GM23338 (cell line): ENCODE results near the gene ALPI. TPM values are rescaled to one million over a fixed set of nuclear protein-coding genes. Genes with fewer than 3 reads are reported as not detected.

Experiments used
- ATAC-seq: fragments of 200-7000 bp; cut with Tn5 transposase; 3 replicates; pipeline ENCODE4 v1.9.1; 2020
- DNase-seq: peaks from one replicate; pipeline ENCODE4 v3.0.0-alpha.2; 2015; ENCODE audit warnings: low spot score
- H2AFZ ChIP-seq: fragments of 200-600 bp; sonication (generic); 2 replicates; pipeline ENCODE4 v1.8.0; 2016; ENCODE audit warnings: antibody characterized with exemption, mild to moderate bottlenecking, moderate library complexity
- H3F3A ChIP-seq: fragments of 200-600 bp; sonication (generic); replicated peaks from 2 replicates; pipeline ENCODE4 v1.8.0; 2017; ENCODE audit warnings: antibody characterized with exemption, mixed run types, low read depth
- H3K27ac ChIP-seq: fragments of 200-600 bp; sonication (generic); 2 replicates; pipeline ENCODE4 v1.6.1; 2016; ENCODE audit warnings: low read depth
- H3K27me3 ChIP-seq: fragments of 200-600 bp; sonication (generic); 2 replicates; pipeline ENCODE4 v1.8.0; 2016; ENCODE audit warnings: mild to moderate bottlenecking, mixed run types, moderate library complexity; ENCODE audit not compliant: insufficient read depth
- H3K36me3 ChIP-seq: fragments of 200-600 bp; sonication (generic); 2 replicates; pipeline ENCODE4 v1.8.0; 2016; ENCODE audit warnings: mild to moderate bottlenecking; ENCODE audit not compliant: insufficient read depth
- H3K4me1 ChIP-seq: fragments of 200-600 bp; sonication (generic); 2 replicates; pipeline ENCODE4 v1.8.0; 2016; ENCODE audit warnings: mild to moderate bottlenecking, moderate library complexity; ENCODE audit not compliant: insufficient read depth
- H3K4me2 ChIP-seq: fragments of 200-600 bp; sonication (generic); 2 replicates; pipeline ENCODE4 v1.7.1; 2017; ENCODE audit warnings: mixed run types
- H3K4me3 ChIP-seq: fragments of 200-600 bp; sonication (generic); 2 replicates; pipeline ENCODE4 v1.6.1; 2016; ENCODE audit warnings: mixed run types
- H3K79me2 ChIP-seq: fragments of 200-600 bp; sonication (generic); replicated peaks from 2 replicates; pipeline ENCODE4 v1.8.0; 2017; ENCODE audit warnings: mild to moderate bottlenecking; ENCODE audit not compliant: insufficient read depth
- H3K9me2 ChIP-seq: fragments of 200-600 bp; sonication (generic); 2 replicates; pipeline ENCODE4 v1.8.0; 2017; ENCODE audit not compliant: insufficient read depth
- H4K20me1 ChIP-seq: fragments of 200-600 bp; sonication (generic); replicated peaks from 2 replicates; pipeline ENCODE4 v1.8.0; 2017; ENCODE audit warnings: mild to moderate bottlenecking; ENCODE audit not compliant: insufficient read depth
- H3K27ac Mint-ChIP-seq: 2 replicates; pipeline ENCODE4 v1.8.0; 2020; ENCODE audit warnings: inconsistent platforms, mild to moderate bottlenecking, moderate library complexity, mixed read lengths
- H3K27me3 Mint-ChIP-seq: 3 replicates; pipeline ENCODE4 v1.8.0; 2022; ENCODE audit warnings: low read depth, mild to moderate bottlenecking, moderate library complexity, mixed read lengths, inconsistent platforms; ENCODE audit not compliant: insufficient read depth, poor library complexity
- H3K36me3 Mint-ChIP-seq: 3 replicates; pipeline ENCODE4 v1.8.0; 2021; ENCODE audit warnings: low read depth, mild to moderate bottlenecking, inconsistent platforms, moderate library complexity, mixed read lengths
- H3K4me1 Mint-ChIP-seq: 3 replicates; pipeline ENCODE4 v1.8.0; 2020; ENCODE audit warnings: mild to moderate bottlenecking, inconsistent platforms, mixed read lengths
- H3K4me3 Mint-ChIP-seq: 3 replicates; pipeline ENCODE4 v1.8.0; 2021; ENCODE audit warnings: moderate library complexity, mild to moderate bottlenecking, inconsistent platforms, mixed read lengths
- H3K9me3 Mint-ChIP-seq: 3 replicates; pipeline ENCODE4 v1.8.0; 2020; ENCODE audit warnings: moderate library complexity, mild to moderate bottlenecking, inconsistent platforms, mixed read lengths
- CREB1 ChIP-seq: fragments of 250-450 bp; sonication (Bioruptor Pico); IDR thresholded peaks from 2 replicates; pipeline ENCODE4 v1.5.0; 2020; ENCODE audit warnings: low read depth, mild to moderate bottlenecking, moderate library complexity
- CTCF ChIP-seq, 2 experiments: fragments of 200-600 bp in 1 of 2; sonication (generic) in 1 of 2; conservative IDR thresholded peaks; 2 replicates each; pipeline versions ENCODE4 v1.5.1 to v1.6.1; 2016 to 2017; ENCODE audit warnings: antibody characterized with exemption in 2 of 2, low read depth in 2 of 2, mild to moderate bottlenecking in 2 of 2, moderate library complexity in 1 of 2
- ETS1 ChIP-seq: IDR thresholded peaks from 2 replicates; pipeline ENCODE4 v1.6.1; 2016; ENCODE audit warnings: antibody characterized with exemption
- EZH2phosphoT487 ChIP-seq: fragments of 200-600 bp; sonication (generic); IDR thresholded peaks from one replicate; pipeline ENCODE4 v1.8.1; 2018; ENCODE audit warnings: antibody characterized with exemption; ENCODE audit not compliant: unreplicated experiment
- NANOG ChIP-seq: IDR thresholded peaks from 2 replicates; pipeline ENCODE4 v1.6.1; 2016; ENCODE audit warnings: antibody characterized with exemption, borderline replicate concordance
- REST ChIP-seq: IDR thresholded peaks from one replicate; pipeline ENCODE4 v1.6.1; 2018; ENCODE audit warnings: antibody characterized with exemption; ENCODE audit not compliant: unreplicated experiment
- ZNF114 ChIP-seq: fragments of 250-450 bp; sonication (Bioruptor Pico); IDR thresholded peaks from 2 replicates; pipeline ENCODE4 v1.5.0; 2020; ENCODE audit warnings: mild to moderate bottlenecking, moderate library complexity
- ZNF331 ChIP-seq: fragments of 250-450 bp; sonication (Bioruptor Pico); IDR thresholded peaks from 2 replicates; pipeline ENCODE4 v1.5.0; 2020; ENCODE audit warnings: low read depth, mild to moderate bottlenecking, moderate library complexity
- polyA plus RNA-seq: library from polyadenylated mRNA; unstranded; fragments of >200 nt; fragmentation: Nextera tagmentation; extraction: Ambion mirVana; gene quantifications from 2 replicates; pipeline ENCODE4 v1.2.1, GENCODE V29; 2016
- total RNA-seq: library from RNA; depleted of rRNA; stranded (reverse); fragments of >200 nt; shearing (Covaris generic); gene quantifications from 2 replicates; pipeline ENCODE4 v1.2.3, GENCODE V29; 2014
- TF ChIP-seq, protein P1 (sequence below): fragments of 250-450 bp; sonication (Bioruptor Pico); IDR thresholded peaks from 2 replicates; pipeline ENCODE4 v1.5.0; 2020; ENCODE audit warnings: mild to moderate bottlenecking, moderate library complexity

ALPI gene
- total and polyA plus RNA-seq, 2 experiments from 2014 or later = not detected

GRCh38 chr2:232478571-232479340, 22.8 kb downstream of the ALPI start:
- no peak; the same call in 2 of the 3 replicates for ATAC-seq
- H3K4me1 ChIP-seq = no peaks in the 10 kb centered on the region
- no peaks in the 10 kb centered on the region for H3K9me2 ChIP-seq
- DNase-seq = no peak
- no peak overlapping the region for H3K27ac ChIP-seq
- H3K4me2 ChIP-seq = no peak overlapping the region
- no peak overlapping the region for H3K4me3 ChIP-seq
- Mint-ChIP-seq H3K9me3 (no peaks in the 10 kb centered on the region), H3K4me1 (peaks cover 5% of the 10 kb centered on the region; the same call in 2 of the 3 replicates), H3K36me3 (no peaks in the 10 kb centered on the region), H3K27me3 (peaks cover 19% of the 10 kb centered on the region), H3K27ac (no peak overlapping the region), H3K4me3 (no peak overlapping the region)
- no peaks in the 10 kb centered on the region for H4K20me1 ChIP-seq
- no peak for TF ChIP-seq EZH2phosphoT487
- no peak for TF ChIP-seq ZNF331 (CRISPR knock-in tag)
- no peak for TF ChIP-seq NANOG
- TF ChIP-seq ZNF114 (CRISPR knock-in tag) = no peak
- TF ChIP-seq CTCF (conservative IDR thresholded peaks at IDR 0.05; ENCODE audit: low read depth in 2 of 2) = no peak
- no peak for TF ChIP-seq ETS1
- TF ChIP-seq, protein P1, sequence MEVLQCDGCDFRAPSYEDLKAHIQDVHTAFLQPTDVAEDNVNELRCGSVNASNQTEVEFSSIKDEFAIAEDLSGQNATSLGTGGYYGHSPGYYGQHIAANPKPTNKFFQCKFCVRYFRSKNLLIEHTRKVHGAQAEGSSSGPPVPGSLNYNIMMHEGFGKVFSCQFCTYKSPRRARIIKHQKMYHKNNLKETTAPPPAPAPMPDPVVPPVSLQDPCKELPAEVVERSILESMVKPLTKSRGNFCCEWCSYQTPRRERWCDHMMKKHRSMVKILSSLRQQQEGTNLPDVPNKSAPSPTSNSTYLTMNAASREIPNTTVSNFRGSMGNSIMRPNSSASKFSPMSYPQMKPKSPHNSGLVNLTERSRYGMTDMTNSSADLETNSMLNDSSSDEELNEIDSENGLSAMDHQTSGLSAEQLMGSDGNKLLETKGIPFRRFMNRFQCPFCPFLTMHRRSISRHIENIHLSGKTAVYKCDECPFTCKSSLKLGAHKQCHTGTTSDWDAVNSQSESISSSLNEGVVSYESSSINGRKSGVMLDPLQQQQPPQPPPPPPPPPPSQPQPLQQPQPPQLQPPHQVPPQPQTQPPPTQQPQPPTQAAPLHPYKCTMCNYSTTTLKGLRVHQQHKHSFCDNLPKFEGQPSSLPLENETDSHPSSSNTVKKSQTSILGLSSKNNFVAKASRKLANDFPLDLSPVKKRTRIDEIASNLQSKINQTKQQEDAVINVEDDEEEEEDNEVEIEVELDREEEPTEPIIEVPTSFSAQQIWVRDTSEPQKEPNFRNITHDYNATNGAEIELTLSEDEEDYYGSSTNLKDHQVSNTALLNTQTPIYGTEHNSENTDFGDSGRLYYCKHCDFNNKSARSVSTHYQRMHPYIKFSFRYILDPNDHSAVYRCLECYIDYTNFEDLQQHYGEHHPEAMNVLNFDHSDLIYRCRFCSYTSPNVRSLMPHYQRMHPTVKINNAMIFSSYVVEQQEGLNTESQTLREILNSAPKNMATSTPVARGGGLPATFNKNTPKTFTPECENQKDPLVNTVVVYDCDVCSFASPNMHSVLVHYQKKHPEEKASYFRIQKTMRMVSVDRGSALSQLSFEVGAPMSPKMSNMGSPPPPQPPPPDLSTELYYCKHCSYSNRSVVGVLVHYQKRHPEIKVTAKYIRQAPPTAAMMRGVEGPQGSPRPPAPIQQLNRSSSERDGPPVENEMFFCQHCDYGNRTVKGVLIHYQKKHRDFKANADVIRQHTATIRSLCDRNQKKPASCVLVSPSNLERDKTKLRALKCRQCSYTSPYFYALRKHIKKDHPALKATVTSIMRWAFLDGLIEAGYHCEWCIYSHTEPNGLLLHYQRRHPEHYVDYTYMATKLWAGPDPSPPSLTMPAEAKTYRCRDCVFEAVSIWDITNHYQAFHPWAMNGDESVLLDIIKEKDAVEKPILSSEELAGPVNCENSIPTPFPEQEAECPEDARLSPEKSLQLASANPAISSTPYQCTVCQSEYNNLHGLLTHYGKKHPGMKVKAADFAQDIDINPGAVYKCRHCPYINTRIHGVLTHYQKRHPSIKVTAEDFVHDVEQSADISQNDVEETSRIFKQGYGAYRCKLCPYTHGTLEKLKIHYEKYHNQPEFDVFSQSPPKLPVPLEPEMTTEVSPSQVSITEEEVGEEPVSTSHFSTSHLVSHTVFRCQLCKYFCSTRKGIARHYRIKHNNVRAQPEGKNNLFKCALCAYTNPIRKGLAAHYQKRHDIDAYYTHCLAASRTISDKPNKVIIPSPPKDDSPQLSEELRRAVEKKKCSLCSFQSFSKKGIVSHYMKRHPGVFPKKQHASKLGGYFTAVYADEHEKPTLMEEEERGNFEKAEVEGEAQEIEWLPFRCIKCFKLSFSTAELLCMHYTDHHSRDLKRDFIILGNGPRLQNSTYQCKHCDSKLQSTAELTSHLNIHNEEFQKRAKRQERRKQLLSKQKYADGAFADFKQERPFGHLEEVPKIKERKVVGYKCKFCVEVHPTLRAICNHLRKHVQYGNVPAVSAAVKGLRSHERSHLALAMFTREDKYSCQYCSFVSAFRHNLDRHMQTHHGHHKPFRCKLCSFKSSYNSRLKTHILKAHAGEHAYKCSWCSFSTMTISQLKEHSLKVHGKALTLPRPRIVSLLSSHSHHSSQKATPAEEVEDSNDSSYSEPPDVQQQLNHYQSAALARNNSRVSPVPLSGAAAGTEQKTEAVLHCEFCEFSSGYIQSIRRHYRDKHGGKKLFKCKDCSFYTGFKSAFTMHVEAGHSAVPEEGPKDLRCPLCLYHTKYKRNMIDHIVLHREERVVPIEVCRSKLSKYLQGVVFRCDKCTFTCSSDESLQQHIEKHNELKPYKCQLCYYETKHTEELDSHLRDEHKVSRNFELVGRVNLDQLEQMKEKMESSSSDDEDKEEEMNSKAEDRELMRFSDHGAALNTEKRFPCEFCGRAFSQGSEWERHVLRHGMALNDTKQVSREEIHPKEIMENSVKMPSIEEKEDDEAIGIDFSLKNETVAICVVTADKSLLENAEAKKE (CRISPR knock-in tag) = no peak
- no peak for TF ChIP-seq REST
- TF ChIP-seq CREB1 (CRISPR knock-in tag) = no peak
- no peaks in the 10 kb centered on the region for H3K36me3 ChIP-seq
- peaks cover 10% of the 10 kb centered on the region for H3K27me3 ChIP-seq
- no peak overlapping the region for H2AFZ ChIP-seq
- H3K79me2 ChIP-seq = no peaks in the 10 kb centered on the region
- no peaks in the 10 kb centered on the region for H3F3A ChIP-seq
